Measurements from ENCODE around the gene COL5A1. TPM values are rescaled to one million over a fixed set of nuclear protein-coding genes. Genes with fewer than 3 reads are reported as not detected.

Gene COL5A1
- total RNA-seq, 1 experiment from 2014 or later: not detected

DNA sequence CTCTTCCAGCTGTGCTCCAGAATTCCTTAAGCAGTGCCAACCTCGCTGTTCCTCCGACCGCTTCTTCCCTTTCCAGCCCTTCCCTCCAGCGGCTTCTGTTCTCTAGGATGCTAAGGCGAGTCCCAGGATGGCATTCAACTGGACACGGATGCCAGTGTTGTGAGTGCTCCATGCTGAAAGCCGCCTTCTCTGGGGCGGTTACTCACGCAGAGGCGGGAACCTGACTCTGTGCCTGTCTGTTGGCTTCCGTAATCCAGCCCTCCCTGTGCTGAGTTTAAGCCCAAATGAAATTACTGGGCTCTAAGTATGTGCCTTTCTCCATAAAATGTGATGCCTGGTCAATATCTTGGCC lies 20.2 kb downstream of the COL5A1 start:
- TF ChIP-seq, protein P1, sequence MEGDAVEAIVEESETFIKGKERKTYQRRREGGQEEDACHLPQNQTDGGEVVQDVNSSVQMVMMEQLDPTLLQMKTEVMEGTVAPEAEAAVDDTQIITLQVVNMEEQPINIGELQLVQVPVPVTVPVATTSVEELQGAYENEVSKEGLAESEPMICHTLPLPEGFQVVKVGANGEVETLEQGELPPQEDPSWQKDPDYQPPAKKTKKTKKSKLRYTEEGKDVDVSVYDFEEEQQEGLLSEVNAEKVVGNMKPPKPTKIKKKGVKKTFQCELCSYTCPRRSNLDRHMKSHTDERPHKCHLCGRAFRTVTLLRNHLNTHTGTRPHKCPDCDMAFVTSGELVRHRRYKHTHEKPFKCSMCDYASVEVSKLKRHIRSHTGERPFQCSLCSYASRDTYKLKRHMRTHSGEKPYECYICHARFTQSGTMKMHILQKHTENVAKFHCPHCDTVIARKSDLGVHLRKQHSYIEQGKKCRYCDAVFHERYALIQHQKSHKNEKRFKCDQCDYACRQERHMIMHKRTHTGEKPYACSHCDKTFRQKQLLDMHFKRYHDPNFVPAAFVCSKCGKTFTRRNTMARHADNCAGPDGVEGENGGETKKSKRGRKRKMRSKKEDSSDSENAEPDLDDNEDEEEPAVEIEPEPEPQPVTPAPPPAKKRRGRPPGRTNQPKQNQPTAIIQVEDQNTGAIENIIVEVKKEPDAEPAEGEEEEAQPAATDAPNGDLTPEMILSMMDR (IDR thresholded peaks at IDR 0.05; ENCODE audit: unreplicated experiment): no peak
- ChIA-PET POLR2A (interaction anchor here (0.6 to 0.8 kb wide), 2 partner anchors 15 to 515 kb away, joined by 3 read pairs; no protein-coding TSS in a partner anchor), CTCF (interaction anchor here (1.0 to 1.2 kb wide), 2 partner anchors 29 to 41 kb away, joined by 3 to 4 read pairs; no protein-coding TSS in a partner anchor)
- DNase-seq (ENCODE audit: unreplicated experiment): peak; percentile 57
- no TSS peak for BruUV-seq (replicated peaks)
- Mint-ChIP-seq H3K27ac (ENCODE audit: low read depth, unreplicated experiment) (peak overlapping the region; percentile 50), H3K4me1 (ENCODE audit: insufficient read depth, unreplicated experiment) (peaks cover 23% of the 10 kb centered on the region), H3K36me3 (ENCODE audit: insufficient read depth, unreplicated experiment) (no peaks in the 10 kb centered on the region), H3K4me3 (ENCODE audit: unreplicated experiment) (peak overlapping the region; percentile 2), H3K27me3 (ENCODE audit: insufficient read depth, unreplicated experiment) (no peaks in the 10 kb centered on the region), H3K9me3 (ENCODE audit: unreplicated experiment) (no peaks in the 10 kb centered on the region)
- intact Hi-C loops (cut with micrococcal nuclease): no loop called here

DNA sequence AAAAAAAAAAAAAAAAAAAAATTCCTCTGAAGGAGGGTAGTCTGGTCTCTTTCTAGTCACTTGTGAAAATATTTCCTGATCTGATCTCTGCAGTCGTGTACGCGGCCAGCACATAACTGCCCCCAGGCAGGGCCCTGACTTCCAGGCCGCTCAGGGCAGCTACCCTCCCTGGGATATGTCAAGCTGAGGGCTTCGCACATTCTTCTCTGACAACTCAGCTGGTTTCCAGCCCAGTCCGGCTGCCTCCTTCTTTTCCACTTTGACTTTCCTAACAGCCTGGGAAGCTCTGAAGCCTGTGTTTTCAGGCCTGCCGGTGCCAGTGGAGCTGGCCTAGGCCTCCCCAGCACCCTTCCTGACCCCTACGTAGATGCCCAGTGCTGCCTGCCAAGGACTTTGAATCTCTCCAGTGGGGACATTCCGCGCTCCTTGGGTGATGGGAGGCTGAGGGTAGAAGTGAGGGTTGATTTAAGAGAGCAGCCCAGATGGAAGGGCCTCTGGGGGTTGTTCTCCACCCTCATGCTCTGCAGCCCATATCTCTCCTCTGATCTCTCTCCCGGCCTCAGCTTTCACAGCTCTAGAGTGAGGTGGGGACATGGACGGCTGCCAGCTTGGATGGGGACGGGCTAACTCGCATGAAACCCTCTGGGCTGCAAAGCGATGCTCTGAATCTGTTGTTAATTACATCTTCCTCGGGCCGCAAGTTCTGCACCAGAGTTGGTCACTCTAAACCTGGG lies 20.7 kb downstream of the COL5A1 start:
- no peaks in the 10 kb centered on the region for H3K9me3 Mint-ChIP-seq (ENCODE audit: unreplicated experiment)
- peak; percentile 83 for DNase-seq (ENCODE audit: unreplicated experiment)
- H3K36me3 Mint-ChIP-seq (ENCODE audit: insufficient read depth, unreplicated experiment): no peaks in the 10 kb centered on the region
- peaks cover 24% of the 10 kb centered on the region for H3K4me1 Mint-ChIP-seq (ENCODE audit: insufficient read depth, unreplicated experiment)
- peak overlapping the region; percentile 50 for H3K27ac Mint-ChIP-seq (ENCODE audit: low read depth, unreplicated experiment)
- peak overlapping the region; percentile 2 for H3K4me3 Mint-ChIP-seq (ENCODE audit: unreplicated experiment)
- POLR2A ChIA-PET: interaction anchor here (0.6 to 0.8 kb wide), 2 partner anchors 16 to 516 kb away, joined by 3 read pairs; no protein-coding TSS in a partner anchor
- no TSS peak for BruUV-seq (replicated peaks)
- TF ChIP-seq, protein P1 (IDR thresholded peaks at IDR 0.05; ENCODE audit: unreplicated experiment): no peak
- no peaks in the 10 kb centered on the region for H3K27me3 Mint-ChIP-seq (ENCODE audit: insufficient read depth, unreplicated experiment)
- intact Hi-C loops (cut with micrococcal nuclease): no loop called here
- CTCF ChIA-PET: interaction anchor here (1.2 kb wide), 1 partner anchor 29 kb away, joined by 3 read pairs; no protein-coding TSS in a partner anchor

DNA sequence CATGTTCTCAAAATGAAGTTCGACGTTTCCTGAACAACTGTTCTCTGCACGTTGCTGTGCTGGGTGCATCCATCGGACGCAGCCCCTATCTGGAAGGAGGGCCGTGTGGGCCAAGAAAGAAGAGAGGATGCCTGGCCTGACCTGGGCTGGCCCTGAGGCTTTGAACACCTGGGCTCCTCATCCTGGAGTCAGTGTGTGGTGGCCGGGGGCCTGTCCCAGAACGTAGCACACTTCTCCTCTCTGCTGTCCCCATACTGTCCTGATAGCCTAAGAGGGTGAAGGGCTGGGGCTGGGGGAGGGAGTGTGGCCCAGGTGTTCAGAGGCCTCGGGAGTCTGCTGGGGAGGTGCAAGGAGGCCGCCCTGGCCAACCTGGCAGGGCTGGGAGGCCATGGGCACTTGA lies 21.5 kb downstream of the COL5A1 start:
- peaks cover 24% of the 10 kb centered on the region for H3K4me1 Mint-ChIP-seq (ENCODE audit: insufficient read depth, unreplicated experiment)
- peak overlapping the region; percentile 50 for H3K27ac Mint-ChIP-seq (ENCODE audit: low read depth, unreplicated experiment)
- H3K4me3 Mint-ChIP-seq (ENCODE audit: unreplicated experiment): no peak overlapping the region
- TF ChIP-seq, protein P1 (IDR thresholded peaks at IDR 0.05; ENCODE audit: unreplicated experiment): no peak
- no TSS peak for BruUV-seq (replicated peaks)
- H3K9me3 Mint-ChIP-seq (ENCODE audit: unreplicated experiment): no peaks in the 10 kb centered on the region
- H3K36me3 Mint-ChIP-seq (ENCODE audit: insufficient read depth, unreplicated experiment): no peaks in the 10 kb centered on the region
- ChIA-PET POLR2A (interaction anchor here (0.7 kb wide), 1 partner anchor 286 kb away, joined by 3 read pairs; no protein-coding TSS in a partner anchor), CTCF (no interaction called here)
- H3K27me3 Mint-ChIP-seq (ENCODE audit: insufficient read depth, unreplicated experiment): no peaks in the 10 kb centered on the region
- intact Hi-C loops (cut with micrococcal nuclease): no loop called here
- no peak for DNase-seq (ENCODE audit: unreplicated experiment)

DNA sequence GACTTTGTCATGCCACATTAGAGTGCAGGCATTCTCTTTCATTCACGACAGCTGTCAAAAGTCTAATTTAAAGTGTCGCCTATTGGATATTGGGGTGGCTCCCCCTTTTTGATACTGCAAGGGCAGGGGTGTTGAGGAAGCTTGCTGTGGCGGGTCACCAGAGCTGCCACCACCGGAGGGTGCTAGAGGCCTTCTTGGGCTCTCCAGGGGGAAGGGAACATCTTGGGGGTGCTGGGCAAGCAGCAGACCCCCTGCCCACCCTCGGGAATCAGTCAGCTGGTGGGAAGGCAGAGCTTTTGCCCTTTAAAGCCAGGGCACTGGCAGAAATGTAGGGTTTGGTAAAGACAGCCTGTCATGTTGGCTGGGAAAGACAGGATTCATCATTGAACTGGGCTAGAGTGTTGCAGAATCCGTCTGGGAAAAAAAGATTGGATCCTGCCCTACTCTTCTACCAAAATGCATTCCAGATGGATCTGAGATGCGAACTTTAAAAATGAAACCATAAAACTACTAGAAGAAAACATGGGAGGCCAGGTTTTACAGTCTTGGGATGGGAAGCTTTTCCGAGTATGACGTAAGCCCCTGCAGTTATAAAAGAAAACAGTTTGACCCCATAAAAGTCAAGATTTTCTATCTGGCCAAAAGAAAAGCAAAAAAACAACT lies 22.3 kb downstream of the COL5A1 start:
- no peaks in the 10 kb centered on the region for H3K36me3 Mint-ChIP-seq (ENCODE audit: insufficient read depth, unreplicated experiment)
- H3K4me3 Mint-ChIP-seq (ENCODE audit: unreplicated experiment): no peak overlapping the region
- peaks cover 7% of the 10 kb centered on the region for H3K9me3 Mint-ChIP-seq (ENCODE audit: unreplicated experiment)
- DNase-seq (ENCODE audit: unreplicated experiment): no peak
- TF ChIP-seq, protein P1 (IDR thresholded peaks at IDR 0.05; ENCODE audit: unreplicated experiment): no peak
- H3K27me3 Mint-ChIP-seq (ENCODE audit: insufficient read depth, unreplicated experiment): no peaks in the 10 kb centered on the region
- intact Hi-C loops (cut with micrococcal nuclease): no loop called here
- BruUV-seq (replicated peaks): no TSS peak
- POLR2A ChIA-PET: interaction anchor here (0.7 kb wide), 1 partner anchor 287 kb away, joined by 3 read pairs; no protein-coding TSS in a partner anchor
- no peak overlapping the region for H3K27ac Mint-ChIP-seq (ENCODE audit: low read depth, unreplicated experiment)
- H3K4me1 Mint-ChIP-seq (ENCODE audit: insufficient read depth, unreplicated experiment): peaks cover 31% of the 10 kb centered on the region
- CTCF ChIA-PET: interaction anchor here (0.6 kb wide), 1 partner anchor 11 kb away, joined by 3 read pairs; no protein-coding TSS in a partner anchor

Measured in MCF 10A (cell line).